RPMI7951 (cell line): ENCODE measurements around the gene TEX36. TPM values are rescaled to one million over a fixed set of nuclear protein-coding genes. Genes with fewer than 3 reads are reported as not detected.
"Not testable (repeated sequence)": the region's sequence is repeated elsewhere in the genome, so short reads cannot be mapped to it uniquely, and the experiment has no call there.

ENCODE experiments used
- DNase-seq: peaks from one replicate; pipeline ENCODE4 v3.0.0-alpha.2; 2012; ENCODE audit warnings: low read depth
- total RNA-seq: library from RNA; depleted of rRNA; stranded (reverse); fragments of >200 nt; shearing (Covaris generic); gene quantifications from 2 replicates; pipeline ENCODE4 v1.2.3, GENCODE V29; 2014; rRNA removed

TEX36 gene
- total RNA-seq, 1 experiment from 2014 or later, result not detected

DNA sequence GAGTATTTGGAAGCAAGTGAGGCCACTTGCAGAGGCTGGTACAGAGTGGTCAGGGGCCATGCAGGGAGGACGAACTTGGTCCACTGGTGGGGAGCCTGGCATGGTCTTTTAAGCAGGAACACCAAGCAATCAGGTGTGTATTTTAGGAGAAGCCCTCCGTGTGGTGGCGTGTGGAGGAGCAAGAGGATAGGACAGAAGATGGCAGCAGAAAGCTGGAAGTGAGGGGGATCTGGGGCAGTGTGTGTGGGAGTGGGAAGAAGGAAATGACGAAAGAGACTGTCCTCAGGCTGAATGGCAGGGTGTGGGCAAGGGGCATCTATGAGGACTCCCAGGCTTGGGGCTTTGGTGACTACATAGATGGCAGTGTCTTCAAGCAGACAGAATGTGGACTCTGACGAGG lies 51.2 kb downstream of the TEX36 start:
- DNase-seq, result no peak

GRCh38 chr10:125629758-125630376 lies 53.1 kb downstream of the TEX36 start:
- DNase-seq, result peak; percentile 31

DNA sequence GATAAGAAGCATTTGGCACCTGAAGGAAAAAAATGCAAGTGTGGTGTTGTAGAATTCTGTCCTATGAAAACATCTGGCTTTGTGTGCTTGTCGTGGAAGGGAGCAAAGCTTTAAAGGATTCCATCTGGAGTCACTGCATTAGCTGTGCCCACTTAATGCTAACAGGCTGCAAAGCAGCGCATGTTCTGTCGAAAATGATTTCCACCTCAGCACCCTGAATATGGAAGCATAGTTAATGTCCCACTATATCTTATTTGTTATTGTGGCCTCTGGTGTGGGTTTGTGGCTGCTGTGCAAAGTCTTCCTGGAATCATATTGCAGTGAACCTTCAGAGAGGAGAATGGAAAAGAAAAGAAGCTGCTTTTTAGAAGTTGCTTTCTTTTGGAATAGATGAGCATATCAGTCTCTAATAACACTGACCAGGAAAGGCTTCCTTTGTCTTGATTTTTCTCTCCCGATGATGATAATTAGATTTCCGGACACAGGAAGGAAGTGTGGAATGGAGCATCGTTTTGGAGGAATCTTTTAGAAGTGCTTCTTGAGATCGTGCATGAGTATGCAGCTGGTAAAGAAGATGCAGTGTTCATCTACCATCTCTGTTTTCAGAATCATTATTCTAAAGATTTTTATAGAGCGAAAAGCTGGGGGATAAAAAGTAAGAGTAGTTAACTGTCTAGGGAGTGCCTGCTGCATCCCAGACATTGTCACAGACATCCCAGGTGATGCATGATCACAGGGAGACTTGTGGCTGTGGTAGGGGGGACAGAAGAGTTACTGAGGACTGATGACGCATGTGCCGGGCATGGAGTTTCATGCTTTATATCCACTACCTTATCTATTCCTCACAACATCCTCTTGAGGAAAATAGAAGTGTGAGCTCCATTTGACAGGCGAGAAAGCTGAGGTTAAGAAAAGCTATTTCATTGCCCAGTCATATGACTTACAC lies 54.6 kb downstream of the TEX36 start:
- DNase-seq, result no peak

DNA sequence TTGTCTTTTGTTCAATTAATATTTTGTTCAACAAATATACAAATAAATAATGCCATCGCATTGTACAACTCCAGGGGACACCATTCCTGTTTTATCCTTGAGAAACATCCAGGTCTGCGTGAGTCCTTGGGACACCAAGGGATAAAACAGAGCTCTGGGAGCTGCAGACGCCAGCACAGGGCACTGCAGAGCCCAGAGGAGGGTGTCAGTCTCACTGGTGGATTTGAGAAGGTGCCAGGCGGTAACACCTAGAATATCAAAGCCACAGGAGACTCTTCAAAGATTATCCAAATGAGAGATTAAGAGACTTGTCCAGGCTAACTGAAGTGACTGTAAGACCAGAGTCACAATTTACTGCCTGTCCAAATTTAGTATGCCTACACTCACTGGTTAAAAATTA lies 55.3 kb downstream of the TEX36 start:
- DNase-seq, result no peak

DNA sequence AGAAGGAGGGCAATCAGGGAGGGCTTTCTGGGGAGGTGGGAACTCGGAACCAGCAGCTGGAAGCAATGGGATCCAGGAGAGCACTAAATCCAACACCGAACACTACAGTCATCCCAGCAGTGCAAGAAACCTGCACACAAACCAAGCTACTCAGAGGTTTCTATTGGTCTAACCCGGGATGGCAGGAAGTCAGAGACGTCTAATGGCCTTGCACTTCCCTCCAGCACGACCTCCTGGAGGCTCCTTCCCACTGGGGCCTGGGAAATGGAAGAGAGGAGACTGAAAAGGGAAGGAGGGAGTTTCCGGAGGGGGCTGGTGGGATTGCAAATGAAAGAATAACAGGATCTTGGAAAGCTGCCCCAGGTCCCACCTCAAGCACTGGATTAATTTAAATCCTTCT lies 56.3 kb downstream of the TEX36 start:
- no peak for DNase-seq

- DNase-seq, result no peak
Observed at GRCh38 chr10:125625586-125625985, 57.4 kb downstream of the TEX36 start.

DNA sequence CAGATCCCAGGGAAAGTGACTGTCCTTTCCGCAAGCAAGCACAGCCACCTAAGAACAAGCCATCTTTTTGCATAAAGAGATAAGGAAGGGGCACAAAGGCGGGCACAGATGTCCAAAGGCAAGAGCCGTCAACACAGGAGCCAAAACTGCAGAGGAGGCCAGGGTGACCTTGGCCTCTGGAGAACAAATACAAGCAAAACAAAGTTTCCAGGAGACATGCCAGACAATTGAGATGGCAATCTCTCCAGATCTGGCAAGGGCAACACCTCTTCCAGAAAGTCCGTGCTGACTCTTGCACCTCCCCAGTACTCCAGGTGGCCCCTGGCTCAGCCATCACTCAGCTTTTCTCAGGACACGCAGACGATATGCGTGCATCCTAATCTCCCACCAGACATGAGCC lies 58.2 kb downstream of the TEX36 start:
- no peak for DNase-seq

DNA sequence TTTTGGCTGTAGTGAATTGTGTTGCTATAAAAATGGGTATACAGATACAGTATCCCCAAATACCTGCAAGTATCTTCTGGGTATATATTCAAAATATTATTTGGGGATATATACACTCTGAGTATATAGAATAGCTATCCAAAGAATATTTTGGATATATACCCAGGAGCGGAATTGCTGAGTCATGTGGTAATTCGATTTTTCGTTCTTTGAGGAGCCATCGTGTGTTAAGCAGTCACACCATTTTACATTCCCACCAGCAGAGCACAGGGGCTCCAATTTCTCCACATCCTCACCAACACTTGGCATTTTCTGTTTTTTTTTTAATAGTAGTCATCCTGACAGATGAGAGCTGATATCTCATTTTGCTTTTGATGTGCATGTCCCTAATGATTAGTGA lies 61.9 kb downstream of the TEX36 start:
- no peak for DNase-seq

- DNase-seq, result no peak
Observed at GRCh38 chr10:125620401-125620800, 62.6 kb downstream of the TEX36 start.

GRCh38 chr10:125613062-125613461 lies 69.9 kb downstream of the TEX36 start:
- DNase-seq, result not testable (repeated sequence)

DNA sequence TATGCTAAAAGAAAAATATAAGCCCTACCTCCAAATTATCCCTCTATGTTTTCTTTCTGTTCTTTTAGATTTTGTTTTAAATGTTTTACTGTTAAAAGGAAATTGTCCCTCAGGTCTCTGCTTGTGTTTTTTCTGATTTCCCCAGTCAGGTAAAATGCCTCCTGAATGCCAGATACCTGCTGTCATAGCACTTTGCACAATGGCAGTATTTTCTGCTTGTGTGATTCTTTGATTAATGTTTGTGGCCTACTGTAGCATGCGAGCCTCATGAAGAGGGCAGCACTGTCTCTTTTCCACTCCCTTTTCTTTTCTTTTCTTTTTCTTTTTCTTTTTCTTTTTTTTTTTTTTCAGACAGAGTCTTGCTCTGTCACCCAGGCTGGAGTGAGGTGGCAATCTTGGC lies 71.2 kb downstream of the TEX36 start:
- no peak for DNase-seq

GRCh38 chr10:125611216-125611615 lies 71.7 kb downstream of the TEX36 start:
- DNase-seq, result no peak

GRCh38 chr10:125609859-125610258 lies 73.1 kb downstream of the TEX36 start:
- DNase-seq, result no peak

GRCh38 chr10:125608474-125608873 lies 74.5 kb downstream of the TEX36 start:
- DNase-seq, result no peak

- no peak for DNase-seq
Observed at GRCh38 chr10:125607689-125608290, 75.2 kb downstream of the TEX36 start.

DNA sequence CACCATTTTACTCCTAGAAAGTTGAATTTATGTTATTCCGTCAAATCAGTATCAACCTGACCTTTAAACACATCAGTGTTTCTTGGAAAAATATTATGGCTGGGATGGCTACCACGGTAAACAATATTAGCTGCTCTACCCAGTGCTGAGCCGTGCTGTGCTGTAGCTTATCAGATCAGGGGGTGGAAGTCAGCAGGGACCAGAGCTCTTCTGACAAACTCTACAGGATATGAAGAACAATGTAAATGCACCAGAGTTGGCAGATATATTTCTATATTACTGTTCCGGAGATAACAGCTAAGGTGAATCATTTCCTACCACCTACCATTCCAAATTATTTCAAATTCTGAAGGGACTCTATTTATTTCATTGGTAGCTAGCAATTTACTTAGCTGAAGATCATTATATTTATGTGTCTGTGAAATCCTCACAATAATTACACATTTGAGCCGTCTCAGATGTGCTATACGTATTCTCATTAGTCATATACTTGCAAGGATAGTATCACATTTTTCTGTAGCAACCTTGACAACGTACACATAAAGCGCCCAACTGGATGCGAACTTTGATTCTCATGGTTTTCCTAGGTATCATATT lies 76.5 kb downstream of the TEX36 start:
- no peak for DNase-seq

Other genes with a start within 250 kb of the TEX36 start
- gene EDRF1, start 36.5 kb upstream of the TEX36 start, total RNA-seq, result 15.9 and 17.9 TPM in 2 replicates
- not detected in 2 replicates for gene MMP21, start 92.7 kb upstream of the TEX36 start, total RNA-seq
- gene UROS, start 140.1 kb upstream of the TEX36 start, total RNA-seq, result 55.6 and 70.5 TPM in 2 replicates
- gene BCCIP, start 140.4 kb upstream of the TEX36 start, total RNA-seq, result 63.3 and 68.2 TPM in 2 replicates
- 28.1 and 32.4 TPM in 2 replicates for gene DHX32, start 198.1 kb upstream of the TEX36 start, total RNA-seq
- 0.68 and 1.3 TPM in 2 replicates for gene FANK1, start 213.4 kb upstream of the TEX36 start, total RNA-seq